Stimulated activated CD4-positive, alpha-beta T cell treated with anti-CD3 and anti-CD28 coated beads, Interleukin-4, amount 100 ng/mL, for 1 hour (primary cell): ENCODE measurements around the gene ALG3.

Source experiments
- DNase-seq: peaks from one replicate; pipeline ENCODE4 v3.0.0-alpha.2; 2020

The ALG3 gene

GRCh38 chr3:184234671-184235380 lies 13.9 kb downstream of the ALG3 start:
- DNase-seq, result no peak

DNA sequence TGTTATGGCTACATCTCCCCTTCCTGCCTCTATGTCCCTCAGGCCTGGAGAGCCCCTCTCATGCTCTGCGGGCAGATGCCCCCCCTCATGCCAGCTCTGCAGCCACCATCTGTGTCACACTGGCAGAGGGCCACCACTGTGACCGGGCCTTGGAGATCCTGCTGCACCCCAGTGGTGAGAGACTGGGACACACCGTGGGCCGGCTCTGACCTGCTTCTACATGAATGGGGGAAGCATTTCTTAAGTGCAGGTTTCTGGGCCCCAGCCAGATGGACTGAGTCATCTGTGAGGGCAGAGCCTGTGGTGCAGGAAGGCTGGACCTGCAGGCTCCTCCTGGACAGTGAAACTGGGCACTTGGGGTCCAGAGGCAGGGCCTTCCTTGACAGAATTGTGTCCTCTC lies 14.5 kb downstream of the ALG3 start:
- DNase-seq, result no peak

GRCh38 chr3:184233127-184233843 lies 15.5 kb downstream of the ALG3 start:
- DNase-seq, result no peak

GRCh38 chr3:184231671-184232070 lies 17.1 kb downstream of the ALG3 start:
- DNase-seq, result no peak

DNA sequence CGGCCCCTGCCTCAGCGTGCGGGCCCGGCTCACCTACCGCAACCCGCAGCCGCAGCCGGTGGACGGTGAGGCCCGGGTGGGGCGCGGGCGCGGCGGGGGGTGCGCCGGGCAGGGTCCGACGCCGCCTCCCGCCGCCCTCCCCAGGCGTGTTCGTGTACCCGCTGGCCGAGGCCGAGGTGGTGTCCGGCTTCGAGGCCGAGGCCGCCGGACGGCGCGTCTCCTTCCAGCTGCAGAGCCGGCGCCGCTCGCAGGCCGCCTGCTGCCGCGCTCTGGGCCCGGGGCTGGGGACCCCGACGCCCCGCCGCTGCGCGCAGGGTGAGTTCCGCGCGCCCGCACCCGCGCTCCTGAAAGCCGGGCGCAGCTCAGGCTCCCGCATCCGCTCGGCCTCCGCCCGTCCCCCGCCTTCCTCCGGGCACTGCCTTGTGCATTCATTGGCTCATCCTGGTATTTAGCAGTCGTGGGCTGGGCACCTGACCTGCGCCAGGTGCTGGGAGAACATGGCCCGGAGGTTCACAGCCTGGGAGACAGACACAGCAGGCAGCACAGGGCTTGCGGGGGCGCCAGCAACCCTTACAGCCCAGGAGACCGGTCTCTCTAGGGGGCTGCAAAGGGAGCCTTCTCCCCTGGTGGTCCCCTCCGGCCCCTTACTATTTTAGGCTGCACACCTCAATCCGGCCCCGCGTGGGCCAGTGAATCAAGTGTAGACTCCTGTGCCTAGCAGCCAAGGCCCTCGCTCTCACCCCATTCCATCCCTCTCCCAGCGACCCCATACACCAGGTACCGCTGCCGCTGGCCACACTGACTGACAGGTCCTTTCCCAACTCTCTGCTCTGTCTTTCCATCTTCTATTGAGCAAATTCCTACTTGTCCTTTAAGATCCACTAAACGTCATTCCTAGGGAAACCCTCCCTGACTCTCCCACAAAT lies 17.9 kb downstream of the ALG3 start:
- DNase-seq, result no peak

DNA sequence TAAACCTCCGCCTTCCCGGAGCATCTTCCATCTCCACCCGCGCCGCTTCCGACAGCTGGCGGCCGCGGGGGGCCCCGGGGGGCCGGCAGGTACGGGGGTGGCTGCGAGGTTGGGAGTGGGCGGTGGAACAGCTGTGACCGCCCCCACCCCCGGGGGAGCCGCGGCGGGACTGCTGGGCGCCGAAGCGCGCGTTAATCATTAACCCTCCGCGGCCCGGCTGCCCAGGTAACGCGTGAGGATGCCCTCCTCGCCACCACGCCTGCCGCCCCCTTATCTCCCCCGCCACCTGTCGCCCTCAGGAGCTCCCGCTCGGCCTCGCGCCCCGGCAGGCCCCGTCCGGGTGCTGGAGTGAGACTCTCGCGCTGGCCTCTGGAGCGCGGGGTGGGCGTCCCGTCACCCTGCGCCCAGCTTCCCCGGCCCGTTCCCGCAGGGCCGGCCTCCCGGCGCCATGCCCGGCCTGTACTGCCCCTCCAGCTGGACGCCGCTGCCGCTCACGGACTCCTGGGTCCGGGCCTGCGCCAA lies 18.6 kb downstream of the ALG3 start:
- peak; percentile 23 for DNase-seq

- peak; percentile 71 for DNase-seq
These were observed 19.2 kb downstream of the ALG3 start, which contains the start of gene VWA5B2 for GRCh38 chr3:184229394-184230080. TSS of gene VWA5B2 (plus strand) at chr3:184229585. CDS start at chr3:184230529, 944 bp downstream.

DNA sequence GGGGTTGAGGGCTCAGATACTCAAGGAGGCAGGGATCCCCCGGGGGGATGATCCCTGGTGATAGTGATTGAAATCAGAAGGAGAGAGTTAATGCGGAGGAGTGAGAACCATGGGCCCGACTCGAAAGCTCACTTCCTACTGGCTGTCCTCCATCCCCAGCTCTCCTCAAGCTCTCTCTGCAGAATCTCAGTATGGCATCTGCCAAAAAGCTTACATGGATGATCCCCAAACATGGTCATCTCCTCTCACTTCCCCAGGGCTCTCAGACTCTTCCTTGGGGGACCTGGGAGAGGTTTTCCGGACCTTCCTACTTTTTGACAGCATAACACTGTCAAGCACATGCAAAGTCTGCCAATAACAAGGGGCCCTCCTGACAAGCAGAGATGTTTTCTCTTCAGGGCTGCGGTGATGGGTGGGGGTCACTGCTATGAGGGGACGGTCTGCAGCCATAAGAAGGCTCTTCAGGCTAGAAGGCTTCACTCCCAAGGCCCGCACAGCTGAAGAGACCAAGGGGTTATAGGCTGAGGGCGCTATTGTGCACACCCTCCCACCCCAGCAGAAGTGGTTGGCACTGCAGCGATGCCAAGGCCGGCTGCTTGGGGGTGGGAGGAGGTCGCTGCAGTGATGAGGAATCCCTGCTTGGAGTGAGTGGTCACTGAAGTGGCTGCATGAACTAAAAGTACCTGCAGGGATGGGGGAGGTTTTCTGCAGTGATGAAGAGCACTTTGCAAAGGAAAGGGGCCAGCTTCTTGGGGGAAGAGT lies 20.2 kb downstream of the ALG3 start:
- DNase-seq, result no peak

DNA sequence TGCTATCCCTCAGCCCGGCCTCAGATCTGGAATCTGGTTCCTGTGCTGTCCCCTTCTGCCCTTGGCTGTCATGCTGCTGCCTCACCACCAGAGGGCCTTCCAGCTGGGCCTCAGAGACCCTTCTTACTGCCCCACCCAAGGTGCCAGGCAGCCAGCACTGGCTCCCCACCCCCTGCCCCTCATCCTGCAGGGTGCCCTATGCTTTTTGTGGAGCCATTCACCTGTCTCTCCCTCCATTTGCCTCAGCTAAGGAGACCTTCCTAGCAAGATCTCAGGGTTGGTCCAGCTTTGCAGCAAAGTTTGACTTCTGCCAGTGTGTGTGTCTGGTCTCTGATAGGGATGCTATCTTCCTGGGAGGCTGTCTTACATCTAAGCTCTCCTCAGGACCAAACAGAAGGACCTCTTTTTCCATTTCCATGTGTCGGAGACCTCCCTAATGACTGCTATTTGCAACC lies 21.3 kb downstream of the ALG3 start:
- peak; percentile 55 for DNase-seq

DNA sequence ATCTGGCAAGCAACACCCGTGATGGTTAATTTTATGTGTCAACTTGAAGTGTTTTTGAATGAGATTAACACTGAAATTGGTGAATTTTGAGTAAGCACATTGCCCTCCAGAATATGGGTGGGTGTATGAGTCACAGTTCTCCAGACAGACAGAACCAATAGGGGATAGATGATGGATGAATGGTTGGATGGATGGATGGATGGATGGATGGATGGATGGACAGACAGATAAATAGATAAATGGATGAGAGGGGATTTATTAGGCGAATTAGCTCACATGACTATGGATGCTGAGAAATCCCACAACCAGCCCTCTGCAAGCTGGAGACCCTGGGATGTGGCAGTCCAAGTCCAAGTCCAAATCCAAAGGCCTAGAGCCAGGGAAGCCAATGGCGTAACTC lies 24.8 kb downstream of the ALG3 start:
- no peak for DNase-seq

GRCh38 chr3:184222521-184222920 lies 26.2 kb downstream of the ALG3 start:
- no peak for DNase-seq

- DNase-seq, result no peak
These were observed 29.9 kb downstream of the ALG3 start for GRCh38 chr3:184218814-184219213.

GRCh38 chr3:184211718-184212117 lies 37.0 kb downstream of the ALG3 start:
- DNase-seq, result no peak

GRCh38 chr3:184211297-184211696 lies 37.5 kb downstream of the ALG3 start:
- DNase-seq, result no peak

DNA sequence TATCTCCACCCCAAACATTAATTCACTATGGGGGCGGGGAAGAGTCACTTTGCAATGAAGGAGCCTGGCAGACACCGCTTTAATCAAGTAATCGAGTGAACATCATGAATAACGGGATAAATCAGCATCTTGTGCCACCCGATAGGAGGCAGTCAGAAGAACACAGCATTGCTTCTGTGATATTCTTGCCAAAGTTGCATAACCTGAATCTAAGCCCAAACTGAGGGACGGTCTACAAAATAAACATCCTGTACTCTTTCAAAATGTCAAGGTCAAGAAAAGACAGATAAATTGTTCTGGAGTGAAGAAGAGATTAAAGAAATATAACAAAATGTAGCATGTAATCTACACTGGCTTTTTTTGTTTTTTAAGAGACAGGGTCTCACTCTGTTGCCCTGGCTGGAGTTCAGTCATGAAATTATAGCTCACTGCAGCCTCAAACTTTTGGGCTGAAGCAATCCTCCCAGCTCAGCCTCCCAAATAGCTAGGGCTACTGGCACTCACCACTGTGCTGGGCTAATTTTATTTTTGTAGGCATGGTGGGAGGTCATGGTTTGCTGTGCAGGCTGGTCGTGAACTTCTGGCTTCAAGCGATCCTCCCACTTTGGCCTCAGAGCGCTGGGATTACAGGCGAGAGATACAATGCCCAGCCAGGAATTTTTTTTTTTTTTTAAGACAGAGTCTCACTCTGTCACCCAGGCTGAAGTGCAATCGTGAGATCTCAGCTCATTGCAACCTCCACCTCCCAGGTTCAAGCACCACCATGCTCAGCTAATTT lies 39.4 kb downstream of the ALG3 start:
- no peak for DNase-seq

DNA sequence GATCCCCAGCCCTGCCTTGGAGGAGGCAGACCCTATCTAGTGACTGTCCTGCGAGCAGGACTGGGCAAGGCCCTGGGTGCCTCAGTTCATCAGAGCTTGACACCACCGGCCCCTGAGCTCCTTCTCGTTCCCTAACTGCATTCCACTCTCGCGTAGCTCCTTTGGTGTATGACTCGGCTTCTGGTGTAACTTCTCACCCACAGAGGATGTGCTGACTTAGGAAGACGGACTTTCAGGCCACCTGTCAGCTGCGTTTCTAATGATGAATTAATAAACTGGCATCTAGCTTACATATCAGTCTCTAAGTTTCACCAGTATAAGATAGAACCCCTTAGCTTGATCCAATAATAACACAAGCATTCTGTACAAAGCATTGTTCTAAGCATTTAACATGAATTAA lies 45.2 kb downstream of the ALG3 start:
- DNase-seq, result no peak

- DNase-seq, result no peak
These were observed 47.9 kb downstream of the ALG3 start for GRCh38 chr3:184200825-184201224.

DNA sequence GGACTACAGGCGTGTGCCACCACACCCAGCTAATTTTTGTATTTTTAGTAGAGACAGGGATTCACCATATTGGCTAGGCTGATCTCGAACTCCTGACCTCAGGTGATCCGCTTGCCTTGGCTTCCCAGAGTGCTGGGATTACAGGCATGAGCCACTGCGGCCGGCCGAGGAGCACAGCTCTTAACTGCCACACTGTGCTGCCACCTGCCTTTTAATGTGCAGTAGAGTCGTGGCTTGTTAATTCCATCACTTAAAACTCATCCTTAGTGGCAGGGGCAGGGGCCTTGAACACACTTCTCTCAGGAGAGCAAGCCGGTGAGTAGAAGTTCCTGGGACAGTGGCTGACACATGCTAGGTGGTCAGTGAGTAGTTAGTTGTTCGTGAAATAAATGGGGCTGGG lies 50.3 kb downstream of the ALG3 start:
- DNase-seq, result no peak

DNA sequence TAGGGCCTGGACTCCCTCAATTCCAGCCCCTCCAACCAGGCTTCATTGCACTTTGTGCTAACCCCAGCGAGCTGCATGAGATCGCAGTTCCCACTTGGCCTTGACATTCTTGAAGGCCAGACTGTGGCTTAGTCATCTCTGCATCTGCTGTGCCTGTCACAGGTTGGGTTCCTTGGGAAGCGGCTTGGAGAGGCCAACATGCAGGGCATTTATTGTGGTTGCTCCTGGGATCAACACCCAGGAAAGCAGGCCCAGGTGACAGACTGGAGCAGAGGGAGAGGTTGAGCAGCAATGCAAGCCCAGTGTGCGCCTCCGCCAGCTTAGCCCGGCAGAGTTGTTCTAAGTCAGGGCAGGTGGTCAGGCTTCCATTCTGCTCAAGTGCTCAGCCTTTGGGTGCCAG lies 52.2 kb downstream of the ALG3 start:
- no peak for DNase-seq

DNA sequence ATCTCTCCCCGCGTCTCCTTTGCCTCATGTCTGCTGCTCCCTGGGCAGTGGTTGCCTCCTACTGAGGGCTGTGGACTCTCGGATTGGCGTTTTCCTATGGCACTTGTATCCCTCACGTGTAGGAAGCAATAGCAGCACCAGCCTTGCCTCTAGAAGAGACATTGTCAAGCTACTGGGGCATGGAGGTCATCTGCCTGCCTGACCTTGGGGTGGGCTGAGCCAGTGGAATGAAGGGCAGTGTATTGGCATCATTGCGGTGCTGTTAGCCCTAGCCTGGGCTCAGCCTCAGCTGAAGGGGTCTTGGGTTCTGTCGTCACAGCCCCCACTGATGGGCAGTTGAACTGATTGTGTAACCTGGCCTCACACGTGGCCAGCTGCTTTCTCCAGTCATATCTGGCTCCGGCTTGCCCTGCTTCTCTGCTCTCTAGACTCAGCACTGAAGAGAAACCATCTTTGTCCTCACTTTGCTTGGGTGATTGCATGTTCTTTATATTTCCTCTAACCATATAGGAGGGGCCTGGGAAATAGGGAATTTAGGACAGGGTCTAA lies 54.7 kb downstream of the ALG3 start:
- no peak for DNase-seq

DNA sequence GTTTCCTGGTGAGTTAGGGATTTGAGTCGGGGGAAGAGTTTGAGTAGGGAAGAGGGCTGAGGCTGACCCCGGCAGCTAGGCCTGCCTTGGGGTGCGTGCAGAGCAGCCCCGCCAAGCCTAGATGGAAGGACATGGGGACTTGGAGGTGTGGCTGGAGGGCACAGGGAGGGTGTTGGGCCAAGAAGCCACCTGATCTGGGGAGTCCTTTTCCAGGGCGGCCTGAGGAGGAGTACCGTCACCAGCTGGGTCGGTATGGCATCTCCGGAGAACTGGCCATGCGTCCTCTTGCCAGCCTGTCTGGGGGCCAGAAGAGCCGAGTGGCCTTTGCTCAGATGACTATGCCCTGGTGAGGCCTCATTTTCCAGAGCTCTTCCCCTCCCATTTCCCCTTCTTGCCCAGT lies 55.9 kb downstream of the ALG3 start:
- no peak for DNase-seq
